GM10847 (cell line): ENCODE data around the gene SYCE3.

Experiments
- POLR2A ChIP-seq: IDR thresholded peaks from 2 replicates; pipeline ENCODE4 v1.6.1; 2011; ENCODE audit not compliant: insufficient read length; ENCODE audit errors: extremely low read depth

SYCE3 gene

DNA sequence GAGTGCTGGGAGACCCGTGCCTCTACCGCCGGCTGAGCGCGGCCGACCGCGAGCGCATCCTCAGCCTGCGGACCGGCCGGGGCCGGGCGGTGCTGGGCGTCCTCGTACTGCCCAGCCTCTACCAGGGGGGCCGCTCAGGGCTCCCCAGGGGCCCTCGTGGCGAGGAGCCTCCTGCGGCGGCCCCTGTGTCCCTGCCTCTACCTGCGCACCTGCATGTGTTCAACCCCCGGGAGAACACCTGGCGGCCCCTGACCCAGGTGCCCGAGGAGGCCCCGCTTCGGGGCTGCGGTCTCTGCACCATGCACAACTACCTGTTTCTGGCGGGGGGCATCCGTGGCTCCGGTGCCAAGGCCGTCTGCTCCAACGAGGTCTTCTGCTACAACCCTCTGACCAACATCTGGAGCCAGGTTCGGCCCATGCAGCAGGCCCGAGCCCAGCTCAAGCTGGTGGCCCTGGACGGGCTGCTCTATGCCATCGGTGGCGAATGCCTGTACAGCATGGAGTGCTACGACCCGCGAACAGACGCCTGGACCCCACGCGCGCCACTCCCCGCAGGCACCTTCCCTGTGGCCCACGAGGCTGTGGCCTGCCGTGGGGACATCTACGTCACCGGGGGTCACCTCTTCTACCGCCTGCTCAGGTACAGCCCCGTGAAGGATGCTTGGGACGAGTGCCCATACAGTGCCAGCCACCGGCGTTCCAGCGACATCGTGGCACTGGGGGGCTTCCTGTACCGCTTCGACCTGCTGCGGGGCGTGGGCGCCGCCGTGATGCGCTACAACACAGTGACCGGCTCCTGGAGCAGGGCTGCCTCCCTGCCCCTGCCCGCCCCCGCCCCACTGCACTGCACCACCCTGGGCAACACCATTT, 13.6 kb downstream of the SYCE3 start:
- TF ChIP-seq POLR2A: no peak

- no peak for TF ChIP-seq POLR2A
Observed at GRCh38 chr22:50548040-50548920, 14.4 kb downstream of the SYCE3 start.

GRCh38 chr22:50547263-50547985, 15.3 kb downstream of the SYCE3 start:
- TF ChIP-seq POLR2A: no peak

- no peak for TF ChIP-seq POLR2A
Observed at GRCh38 chr22:50546326-50547262, 16.1 kb downstream of the SYCE3 start.

GRCh38 chr22:50545522-50546325, 17.0 kb downstream of the SYCE3 start, which contains the start of gene KLHDC7B:
TSS of gene KLHDC7B (plus strand) at chr22:50545899. CDS start at chr22:50546244, 345 bp downstream.
- TF ChIP-seq POLR2A: no peak

DNA sequence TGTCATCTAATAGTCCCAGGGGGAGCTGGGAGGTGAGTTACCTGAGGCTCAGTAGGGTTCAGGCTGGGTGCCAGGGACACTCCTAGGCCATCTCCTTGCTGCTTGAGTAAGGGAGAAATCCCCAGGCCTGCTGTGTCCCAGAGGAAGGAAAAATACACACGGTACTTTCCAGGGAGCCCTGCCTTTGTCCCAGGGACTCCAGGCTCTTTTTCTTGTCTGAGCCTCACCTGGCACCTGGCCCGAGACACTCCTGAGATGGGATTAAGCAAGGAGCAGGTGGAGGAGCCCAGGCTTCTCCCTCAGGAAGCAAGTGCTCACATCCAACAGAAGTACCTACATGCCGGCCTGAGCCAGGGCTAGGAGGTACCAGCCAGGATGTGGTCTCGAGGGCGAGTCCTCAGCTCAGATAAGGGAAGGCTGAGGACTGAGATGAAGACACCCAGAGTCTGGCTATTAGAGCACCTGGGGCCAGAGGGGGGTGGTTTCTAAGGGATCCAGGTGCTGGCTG, 17.9 kb downstream of the SYCE3 start:
- no peak for TF ChIP-seq POLR2A

DNA sequence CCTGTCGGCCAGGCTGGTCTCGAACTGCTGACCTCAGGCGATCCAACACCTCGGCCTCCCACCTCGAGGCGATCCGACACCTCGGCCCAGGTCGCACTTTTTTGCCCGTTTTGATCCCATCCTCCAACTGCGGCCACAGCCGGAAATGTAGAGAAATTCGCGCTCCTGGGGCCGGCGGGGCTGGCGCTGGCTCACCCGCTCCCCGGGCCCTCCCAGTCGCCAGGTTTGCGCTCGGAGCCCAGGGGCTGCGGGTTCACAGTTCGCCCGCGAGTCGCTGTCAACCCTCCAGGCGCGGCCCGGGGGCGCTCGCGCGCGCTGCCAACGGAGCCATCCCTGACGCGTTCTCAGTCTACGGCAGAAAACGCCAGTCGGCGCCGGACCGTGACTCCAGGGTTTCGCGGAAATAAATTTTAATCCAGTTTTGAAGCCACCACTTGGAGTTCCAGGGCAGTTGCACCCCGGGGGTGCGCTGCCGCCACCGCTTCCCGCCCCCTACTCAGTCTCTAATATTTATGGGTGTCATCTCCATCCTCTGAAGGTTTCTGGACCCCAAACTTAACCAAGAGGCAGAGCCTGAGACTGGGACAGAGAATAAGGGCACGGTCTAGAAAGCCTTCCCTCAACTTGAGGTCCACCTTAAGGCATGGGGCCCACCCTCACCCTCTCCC, 18.5 kb downstream of the SYCE3 start:
- no peak for TF ChIP-seq POLR2A

GRCh38 chr22:50542416-50542927, 20.2 kb downstream of the SYCE3 start:
- TF ChIP-seq POLR2A: peak; percentile 38

GRCh38 chr22:50540381-50540780, 22.3 kb downstream of the SYCE3 start:
- no peak for TF ChIP-seq POLR2A

GRCh38 chr22:50537765-50538164, 25.0 kb downstream of the SYCE3 start:
- no peak for TF ChIP-seq POLR2A

GRCh38 chr22:50536226-50536625, 26.5 kb downstream of the SYCE3 start:
- TF ChIP-seq POLR2A: no peak

DNA sequence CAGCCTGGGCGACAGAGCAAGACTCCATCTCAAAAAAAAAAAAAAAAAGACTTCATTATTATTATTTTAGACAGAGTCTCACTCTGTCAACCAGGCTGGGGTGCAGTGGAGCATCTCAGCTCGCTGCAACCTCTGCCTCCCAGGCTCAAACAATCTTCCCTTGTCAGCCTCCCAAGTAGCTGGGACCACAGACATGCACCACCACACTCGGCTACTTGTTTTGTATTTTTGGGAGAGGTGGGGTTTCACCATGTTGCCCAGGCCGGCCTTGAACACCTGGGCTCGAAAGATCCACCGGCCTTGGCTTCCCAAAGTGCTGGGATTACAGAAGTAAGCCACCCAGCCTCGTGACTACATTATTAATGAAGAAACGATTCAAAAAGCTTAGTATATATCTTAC, 27.6 kb downstream of the SYCE3 start:
- TF ChIP-seq POLR2A: no peak
